Kidney epithelial cell (primary cell): ENCODE measurements around the gene G6PD. TPM values are rescaled to one million over a fixed set of nuclear protein-coding genes. Genes with fewer than 3 reads are reported as not detected.
"Not testable (repeated sequence)": the region's sequence is repeated elsewhere in the genome, so short reads cannot be mapped to it uniquely, and the experiment has no call there.

Experiments
- DNase-seq: peaks from one replicate; pipeline ENCODE4 v3.0.0-alpha.2; 2010; ENCODE audit warnings: low read depth
- H3K27me3 ChIP-seq: 2 replicates; pipeline ENCODE4 v1.6.0; 2011; ENCODE audit warnings: low read length; ENCODE audit not compliant: control insufficient read depth, insufficient read depth
- H3K36me3 ChIP-seq: 2 replicates; pipeline ENCODE4 v1.5.1; 2011; ENCODE audit warnings: low read length; ENCODE audit not compliant: control insufficient read depth, insufficient read depth
- H3K4me3 ChIP-seq: 2 replicates; pipeline ENCODE4 v1.5.1; 2011; ENCODE audit warnings: low read depth, mild to moderate bottlenecking, control low read depth, low read length
- CTCF ChIP-seq: IDR thresholded peaks from 2 replicates; pipeline ENCODE4 v1.5.1; 2011; ENCODE audit warnings: mild to moderate bottlenecking, moderate library complexity, low read length, control low read depth, inconsistent platforms; ENCODE audit not compliant: insufficient read depth, poor library complexity, severe bottlenecking
- total RNA-seq: library from RNA; depleted of rRNA; stranded (reverse); fragments of >200 nt; gene quantifications from 2 replicates; pipeline ENCODE4 v1.2.3, GENCODE V29; 2015

Gene G6PD
- total RNA-seq, 1 donor from 2014 or later, result 39.2 TPM

GRCh38 chrX:154540897-154541535 lies 5.6 kb downstream of the G6PD start:
- Histone ChIP-seq H3K4me3 (no peak overlapping the region), H3K27me3 (no peaks in the 10 kb centered on the region), H3K36me3 (no peaks in the 10 kb centered on the region)
- DNase-seq, result no peak
- no peak for TF ChIP-seq CTCF

GRCh38 chrX:154540365-154540764 lies 6.3 kb downstream of the G6PD start:
- not testable (repeated sequence) for H3K36me3 ChIP-seq, DNase-seq

GRCh38 chrX:154539077-154539476 lies 7.6 kb downstream of the G6PD start:
- Histone ChIP-seq H3K4me3 (no peak overlapping the region), H3K27me3 (no peaks in the 10 kb centered on the region), H3K36me3 (no peaks in the 10 kb centered on the region)
- no peak for TF ChIP-seq CTCF
- DNase-seq, result no peak

More at GRCh38 chrX:154540365-154540764, 6.3 kb downstream of the G6PD start:
- not testable (repeated sequence) for H3K4me3 ChIP-seq, H3K27me3 ChIP-seq

GRCh38 chrX:154535892-154536291 lies 10.8 kb downstream of the G6PD start:
- TF ChIP-seq CTCF, result no peak
- no peaks in the 10 kb centered on the region for H3K27me3 ChIP-seq
- no peak for DNase-seq
- H3K4me3 ChIP-seq, result no peak overlapping the region
- H3K36me3 ChIP-seq, result no peaks in the 10 kb centered on the region

- DNase-seq, result no peak
Observed at GRCh38 chrX:154534526-154535322, 11.9 kb downstream of the G6PD start.

More at GRCh38 chrX:154534526-154535322, 11.9 kb downstream of the G6PD start:
- TF ChIP-seq CTCF, result peak; percentile 94
- Histone ChIP-seq H3K27me3 (no peaks in the 10 kb centered on the region), H3K4me3 (no peak overlapping the region), H3K36me3 (no peaks in the 10 kb centered on the region)
